Colonic mucosa (tissue), 4 donors: Measurements from ENCODE around the gene ATP8B4. TPM values are rescaled to one million over a fixed set of nuclear protein-coding genes. Genes with fewer than 3 reads are reported as not detected.

Source experiments
- DNase-seq: peaks from one replicate; pipeline ENCODE4 v3.0.0-alpha.2; 2020
- H3K27ac ChIP-seq: fragments of 200-600 bp; one replicate; pipeline ENCODE4 v1.8.0; 2021
- H3K27me3 ChIP-seq: fragments of 200-600 bp; one replicate; pipeline ENCODE4 v1.8.0; 2021
- H3K36me3 ChIP-seq: fragments of 200-600 bp; one replicate; pipeline ENCODE4 v1.8.0; 2021
- H3K4me1 ChIP-seq: fragments of 200-600 bp; one replicate; pipeline ENCODE4 v1.8.0; 2021; ENCODE audit warnings: mild to moderate bottlenecking
- H3K4me3 ChIP-seq: fragments of 200-600 bp; one replicate; pipeline ENCODE4 v1.8.0; 2021
- H3K9ac ChIP-seq, 2 donors: one replicate each; pipeline ENCODE4 v1.7.0; 2013; ENCODE audit warnings: control low read depth in 2 of 2, low read depth in 2 of 2, low read length in 2 of 2
- H3K9me3 ChIP-seq: fragments of 200-600 bp; one replicate; pipeline ENCODE4 v1.8.0; 2021
- CTCF ChIP-seq: fragments of 200-600 bp; IDR thresholded peaks from one replicate; pipeline ENCODE4 v1.8.0; 2022; ENCODE audit warnings: antibody characterized with exemption, mild to moderate bottlenecking
- intact Hi-C: fragments of 100-400 bp; cut with DNase I; formaldehyde crosslinking; loops from one replicate; pipeline ENCODE4 v1.14.1; 2022
- total RNA-seq, 2 donors: library from RNA; stranded (reverse); fragmentation: NEBNext Ultra II Directional in 1 of 2; extraction: Animal tissue kit (Norgen Biotek cat#: 25700) in 1 of 2; gene quantifications; one replicate each; pipeline ENCODE4 v1.2.1, GENCODE V29; 2021
- donor health status: healthy.
- donor health status: DM: no; HTN: no; CAD: no.
- donor health status: DM: no; HTN: no; CAD: no.

The ATP8B4 gene
- total RNA-seq, 2 donors from 2014 or later = 2.7 to 3.0 TPM

GRCh38 chr15:49895347-49896223 is 223.4 kb downstream of the ATP8B4 start:
- no peaks in the 10 kb centered on the region for H3K9me3 ChIP-seq
- TF ChIP-seq CTCF = no peak
- H3K36me3 ChIP-seq = no peaks in the 10 kb centered on the region
- no peak overlapping the region for H3K9ac ChIP-seq
- no peak for DNase-seq
- no peak overlapping the region for H3K4me3 ChIP-seq
- intact Hi-C loops = no loop called here
- H3K4me1 ChIP-seq = no peaks in the 10 kb centered on the region
- no peaks in the 10 kb centered on the region for H3K27me3 ChIP-seq
- no peak overlapping the region for H3K27ac ChIP-seq

DNA sequence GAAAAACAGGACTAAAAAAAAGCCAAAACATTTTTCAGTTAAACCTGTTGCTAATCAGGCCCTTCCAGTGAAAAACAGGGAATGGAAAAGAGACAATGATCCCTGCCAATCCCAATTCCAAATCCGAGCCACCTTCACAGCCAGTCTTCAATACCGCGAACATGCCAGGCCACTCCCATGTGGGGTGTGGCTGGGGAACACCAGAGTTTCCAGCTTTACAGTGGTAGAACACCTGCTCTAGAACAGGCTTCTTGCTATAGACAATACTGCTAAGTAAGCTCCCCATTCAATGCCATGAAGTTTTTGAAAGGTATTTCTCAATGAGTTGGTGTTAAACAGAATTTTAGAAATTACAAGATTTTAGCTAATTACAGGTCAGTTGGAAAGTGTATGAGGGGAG is 228.3 kb downstream of the ATP8B4 start:
- DNase-seq = no peak
- Histone ChIP-seq H3K27ac (no peak overlapping the region), H3K36me3 (no peaks in the 10 kb centered on the region), H3K9me3 (no peaks in the 10 kb centered on the region), H3K27me3 (no peaks in the 10 kb centered on the region), H3K4me1 (no peaks in the 10 kb centered on the region), H3K9ac (no peak overlapping the region), H3K4me3 (no peak overlapping the region)
- intact Hi-C loops = no loop called here
- no peak for TF ChIP-seq CTCF

DNA sequence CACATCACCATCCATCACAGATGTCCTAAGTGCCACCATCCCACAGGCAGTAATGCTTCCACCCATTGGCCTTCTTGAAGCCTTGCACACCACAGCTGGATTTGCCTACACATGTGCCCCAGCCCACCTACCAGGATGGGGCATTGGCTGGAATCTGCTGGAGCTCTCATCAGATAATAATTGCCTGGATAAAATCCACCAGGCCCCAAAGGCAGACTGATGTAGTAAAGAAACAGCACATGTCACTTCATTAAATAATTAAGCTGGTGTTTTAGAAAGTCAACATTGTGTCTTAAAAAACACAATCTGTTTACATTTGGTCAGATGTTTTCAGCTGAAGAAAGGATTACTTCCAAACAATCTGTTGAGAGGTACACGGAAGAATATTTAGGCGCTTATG is 229.5 kb downstream of the ATP8B4 start:
- TF ChIP-seq CTCF = no peak
- H3K4me3 ChIP-seq = no peak overlapping the region
- no peaks in the 10 kb centered on the region for H3K4me1 ChIP-seq
- no peaks in the 10 kb centered on the region for H3K36me3 ChIP-seq
- H3K27ac ChIP-seq = no peak overlapping the region
- intact Hi-C loops = no loop called here
- no peak for DNase-seq
- no peaks in the 10 kb centered on the region for H3K9me3 ChIP-seq
- H3K27me3 ChIP-seq = no peaks in the 10 kb centered on the region
- H3K9ac ChIP-seq = no peak overlapping the region

DNA sequence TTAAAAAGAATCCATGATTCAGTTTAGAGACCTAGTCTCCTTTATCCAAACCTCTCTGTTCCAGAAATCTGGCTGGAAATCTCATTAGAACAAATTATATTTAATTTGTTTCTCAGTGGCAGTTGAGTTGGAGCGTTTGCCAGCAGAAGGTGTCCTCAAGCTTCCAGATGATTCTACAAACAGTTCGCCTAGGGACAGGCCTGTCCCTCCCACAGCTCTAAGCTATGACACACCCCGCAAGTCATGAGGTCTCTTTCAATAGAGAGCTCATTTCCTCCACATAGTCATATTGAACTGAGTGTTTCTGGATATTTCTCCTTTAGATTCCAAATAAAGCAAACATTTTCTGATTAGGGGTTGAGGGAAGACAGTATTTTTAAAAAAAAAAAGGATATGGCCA is 230.3 kb downstream of the ATP8B4 start:
- no peak for TF ChIP-seq CTCF
- no peaks in the 10 kb centered on the region for H3K27me3 ChIP-seq
- no peaks in the 10 kb centered on the region for H3K36me3 ChIP-seq
- H3K4me3 ChIP-seq = no peak overlapping the region
- H3K27ac ChIP-seq = no peak overlapping the region
- intact Hi-C loops = no loop called here
- H3K9ac ChIP-seq = no peak overlapping the region
- H3K9me3 ChIP-seq = no peaks in the 10 kb centered on the region
- H3K4me1 ChIP-seq = no peaks in the 10 kb centered on the region
- no peak for DNase-seq

- no peak for DNase-seq
- intact Hi-C loops = no loop called here
- Histone ChIP-seq H3K27ac (no peak overlapping the region), H3K27me3 (no peaks in the 10 kb centered on the region), H3K9ac (no peak overlapping the region), H3K4me3 (no peak overlapping the region), H3K36me3 (no peaks in the 10 kb centered on the region), H3K4me1 (no peaks in the 10 kb centered on the region), H3K9me3 (no peaks in the 10 kb centered on the region)
- no peak for TF ChIP-seq CTCF
These were observed 230.7 kb downstream of the ATP8B4 start for GRCh38 chr15:49888323-49888693.
